HEK293 (cell line): Measurements from ENCODE around the gene SETD3.

Experiments used
- CTCF ChIA-PET: fragments of 350-600 bp; formaldehyde crosslinking; extraction: SDS; loops from one replicate; lab custom pipeline; 2021; ENCODE audit warnings: antibody characterized with exemption; lab: Yijun Ruan, JAX
- POLR2A ChIA-PET: fragments of 300-600 bp; formaldehyde crosslinking; extraction: SDS; loops from one replicate; lab custom pipeline; 2020; ENCODE audit warnings: antibody characterized with exemption, inconsistent platforms; lab: Yijun Ruan, JAX
- H3K27ac ChIP-seq: fragments of 200-500 bp; sonication (Bioruptor generic); 2 replicates; pipeline ENCODE4 v1.5.1; 2014; ENCODE audit warnings: low read depth, low read length, control low read depth, inconsistent platforms; ENCODE audit errors: extremely low read depth
- H3K36me3 ChIP-seq, 2 experiments: fragments of 200-500 bp in 1 of 2; sonication (Bioruptor generic) in 1 of 2; 1 replicate in 1 of 2; 2 replicates in 1 of 2; pipeline ENCODE4 v1.5.1; 2014 to 2017; ENCODE audit warnings: inconsistent platforms in 2 of 2, low read length in 2 of 2; ENCODE audit not compliant: control insufficient read depth in 2 of 2, insufficient read depth in 1 of 2
- H3K4me1 ChIP-seq: fragments of 200-500 bp; sonication (Bioruptor generic); 2 replicates; pipeline ENCODE4 v1.5.1; 2014; ENCODE audit warnings: mild to moderate bottlenecking, low read length, inconsistent platforms; ENCODE audit not compliant: control insufficient read depth, insufficient read depth
- H3K4me3 ChIP-seq: 2 replicates; pipeline ENCODE4 v1.5.1; 2011; ENCODE audit warnings: low read depth, mild to moderate bottlenecking, control low read depth, low read length, moderate library complexity
- H3K9me3 ChIP-seq: fragments of 200-500 bp; sonication (Bioruptor generic); 2 replicates; pipeline ENCODE4 v1.5.1; 2014; ENCODE audit warnings: low read depth, low read length, inconsistent platforms; ENCODE audit not compliant: control insufficient read depth, insufficient read depth
- GLI4 ChIP-seq: fragments of 450-650 bp; formaldehyde crosslinking; IDR thresholded peaks from 2 replicates; pipeline ENCODE4 v1.5.1; 2016; ENCODE audit warnings: missing biosample characterization, missing genetic modification characterization
- KLF1 ChIP-seq: fragments of 450-650 bp; formaldehyde crosslinking; IDR thresholded peaks from 2 replicates; pipeline ENCODE4 v1.5.1; 2016; ENCODE audit warnings: missing biosample characterization, missing genetic modification characterization
- MZF1 ChIP-seq: fragments of 450-650 bp; formaldehyde crosslinking; IDR thresholded peaks from 2 replicates; pipeline ENCODE4 v1.5.1; 2017; ENCODE audit warnings: missing biosample characterization, missing genetic modification characterization, borderline replicate concordance
- ZFHX2 ChIP-seq: fragments of 450-650 bp; formaldehyde crosslinking; conservative IDR thresholded peaks from 2 replicates; pipeline ENCODE4 v1.5.1; 2016; ENCODE audit warnings: missing biosample characterization, missing genetic modification characterization
- ZFP69B ChIP-seq: fragments of 450-650 bp; formaldehyde crosslinking; IDR thresholded peaks from 2 replicates; pipeline ENCODE4 v1.5.1; 2016; ENCODE audit warnings: missing biosample characterization, missing genetic modification characterization
- ZNF174 ChIP-seq: fragments of 450-650 bp; formaldehyde crosslinking; IDR thresholded peaks from 2 replicates; pipeline ENCODE4 v1.5.0; 2017; ENCODE audit warnings: missing biosample characterization, mild to moderate bottlenecking, missing genetic modification characterization
- ZNF2 ChIP-seq: fragments of 450-650 bp; formaldehyde crosslinking; IDR thresholded peaks from 2 replicates; pipeline ENCODE4 v1.5.1; 2016; ENCODE audit warnings: missing biosample characterization, missing genetic modification characterization
- ZNF26 ChIP-seq: fragments of 450-650 bp; formaldehyde crosslinking; IDR thresholded peaks from 2 replicates; pipeline ENCODE4 v1.5.1; 2016; ENCODE audit warnings: missing biosample characterization, missing genetic modification characterization
- ZNF266 ChIP-seq: fragments of 450-650 bp; formaldehyde crosslinking; IDR thresholded peaks from 2 replicates; pipeline ENCODE4 v1.5.1; 2016; ENCODE audit warnings: missing biosample characterization, missing genetic modification characterization, low read depth
- ZNF335 ChIP-seq: fragments of 450-650 bp; formaldehyde crosslinking; conservative IDR thresholded peaks from 2 replicates; pipeline ENCODE4 v1.5.1; 2016; ENCODE audit warnings: missing biosample characterization, missing genetic modification characterization
- ZNF354C ChIP-seq: fragments of 450-650 bp; formaldehyde crosslinking; IDR thresholded peaks from 2 replicates; pipeline ENCODE4 v1.5.1; 2016; ENCODE audit warnings: missing biosample characterization, missing genetic modification characterization, low read depth, borderline replicate concordance
- ZNF362 ChIP-seq: fragments of 450-650 bp; formaldehyde crosslinking; IDR thresholded peaks from 2 replicates; pipeline ENCODE4 v1.5.1; 2016; ENCODE audit warnings: missing biosample characterization, missing genetic modification characterization
- ZNF37A ChIP-seq: fragments of 450-650 bp; IDR thresholded peaks from 2 replicates; pipeline ENCODE4 v1.5.1; 2018; ENCODE audit warnings: missing biosample characterization, missing genetic modification characterization
- ZNF394 ChIP-seq: fragments of 450-650 bp; formaldehyde crosslinking; IDR thresholded peaks from 2 replicates; pipeline ENCODE4 v1.5.1; 2016; ENCODE audit warnings: missing biosample characterization, missing genetic modification characterization, mild to moderate bottlenecking, moderate library complexity, borderline replicate concordance
- ZNF433 ChIP-seq: fragments of 450-650 bp; formaldehyde crosslinking; IDR thresholded peaks from 2 replicates; pipeline ENCODE4 v1.5.1; 2016; ENCODE audit warnings: missing biosample characterization, missing genetic modification characterization, low read depth
- ZNF529 ChIP-seq: fragments of 450-650 bp; formaldehyde crosslinking; IDR thresholded peaks from 2 replicates; pipeline ENCODE4 v1.5.1; 2017; ENCODE audit warnings: missing genetic modification characterization, missing biosample characterization; ENCODE audit not compliant: insufficient replicate concordance
- ZNF530 ChIP-seq: fragments of 450-650 bp; formaldehyde crosslinking; IDR thresholded peaks from 2 replicates; pipeline ENCODE4 v1.5.1; 2016; ENCODE audit warnings: low read depth, missing biosample characterization, missing genetic modification characterization
- ZNF596 ChIP-seq: fragments of 450-650 bp; IDR thresholded peaks from 2 replicates; pipeline ENCODE4 v1.5.0; 2018; ENCODE audit warnings: missing biosample characterization, mild to moderate bottlenecking, missing genetic modification characterization, moderate library complexity
- ZNF776 ChIP-seq: fragments of 450-650 bp; formaldehyde crosslinking; IDR thresholded peaks from 2 replicates; pipeline ENCODE4 v1.5.0; 2017; ENCODE audit warnings: missing biosample characterization, missing genetic modification characterization, borderline replicate concordance
- ZNF785 ChIP-seq: fragments of 450-650 bp; formaldehyde crosslinking; IDR thresholded peaks from 2 replicates; pipeline ENCODE4 v1.5.1; 2016; ENCODE audit warnings: missing biosample characterization, missing genetic modification characterization
- ZNF843 ChIP-seq: fragments of 450-650 bp; formaldehyde crosslinking; IDR thresholded peaks from 2 replicates; pipeline ENCODE4 v1.5.1; 2016; ENCODE audit warnings: missing biosample characterization, missing genetic modification characterization
- TF ChIP-seq, protein P1 (sequence below): IDR thresholded peaks from 2 replicates; pipeline ENCODE4 v1.6.1; 2011; ENCODE audit warnings: mild to moderate bottlenecking, low read depth, low read length, borderline replicate concordance

SETD3 gene

GRCh38 chr14:99382781-99383471 lies 97.7 kb downstream of the SETD3 start (continued):
- TF ChIP-seq, protein P1, sequence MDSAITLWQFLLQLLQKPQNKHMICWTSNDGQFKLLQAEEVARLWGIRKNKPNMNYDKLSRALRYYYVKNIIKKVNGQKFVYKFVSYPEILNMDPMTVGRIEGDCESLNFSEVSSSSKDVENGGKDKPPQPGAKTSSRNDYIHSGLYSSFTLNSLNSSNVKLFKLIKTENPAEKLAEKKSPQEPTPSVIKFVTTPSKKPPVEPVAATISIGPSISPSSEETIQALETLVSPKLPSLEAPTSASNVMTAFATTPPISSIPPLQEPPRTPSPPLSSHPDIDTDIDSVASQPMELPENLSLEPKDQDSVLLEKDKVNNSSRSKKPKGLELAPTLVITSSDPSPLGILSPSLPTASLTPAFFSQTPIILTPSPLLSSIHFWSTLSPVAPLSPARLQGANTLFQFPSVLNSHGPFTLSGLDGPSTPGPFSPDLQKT = no peak
- no peak for TF ChIP-seq ZFHX2 (tag by site-specific recombination)
- TF ChIP-seq ZNF174 (tag by site-specific recombination) = no peak
- TF ChIP-seq ZNF37A (tag by site-specific recombination) = no peak
- TF ChIP-seq ZNF785 (tag by site-specific recombination) = no peak
- no peak for TF ChIP-seq ZNF2 (tag by site-specific recombination)

DNA sequence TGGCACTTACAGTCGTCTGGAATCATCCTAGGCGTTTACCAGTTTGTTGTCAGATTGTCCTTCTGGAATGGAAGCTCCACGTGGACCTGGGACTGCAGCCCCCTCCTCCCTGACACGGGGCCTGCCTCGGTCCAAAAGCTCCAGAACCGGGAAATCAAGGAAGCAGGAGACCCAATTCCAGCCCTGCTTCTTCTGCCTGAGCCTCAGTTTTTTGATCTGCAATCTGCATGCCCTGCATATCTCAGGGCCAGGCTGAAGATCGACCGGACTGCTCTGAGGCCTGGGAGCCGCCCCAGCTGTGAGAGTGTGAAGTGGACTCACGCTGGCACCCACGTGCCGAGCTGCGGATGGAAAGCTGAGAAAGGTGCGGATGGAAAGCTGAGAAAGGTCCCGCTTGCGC lies 98.6 kb downstream of the SETD3 start:
- TF ChIP-seq ZNF335 (tag by site-specific recombination) (no peak), ZNF354C (tag by site-specific recombination) (no peak), ZNF433 (tag by site-specific recombination) (no peak), MZF1 (tag by site-specific recombination) (no peak), ZNF266 (tag by site-specific recombination) (no peak), ZFP69B (tag by site-specific recombination) (no peak), ZNF530 (tag by site-specific recombination) (no peak), ZFHX2 (tag by site-specific recombination) (no peak), KLF1 (tag by site-specific recombination) (no peak), ZNF26 (tag by site-specific recombination) (no peak), GLI4 (no peak), ZNF529 (no peak), ZNF394 (tag by site-specific recombination) (no peak), ZNF596 (tag by site-specific recombination) (no peak), ZNF843 (no peak), ZNF776 (tag by site-specific recombination) (no peak), ZNF362 (no peak)
- ChIA-PET POLR2A (no interaction called here), CTCF (interaction anchor here (0.7 to 3.8 kb wide), 3 partner anchors 11 to 60 kb away, joined by 5 to 24 read pairs (median 7); no protein-coding TSS in a partner anchor)
- Histone ChIP-seq H3K4me3 (no peak overlapping the region), H3K27ac (no peak overlapping the region), H3K4me1 (no peaks in the 10 kb centered on the region), H3K9me3 (no peaks in the 10 kb centered on the region), H3K36me3 (no peaks in the 10 kb centered on the region)
